Activated CD8-positive, alpha-beta memory T cell treated with anti-CD3 and anti-CD28 coated beads, Interleukin-2, amount 50 U/mL, for 24 hours (primary cell): Measurements from ENCODE around the gene C10orf90.

ENCODE experiments used
- DNase-seq: peaks from one replicate; pipeline ENCODE4 v3.0.0-alpha.2; 2020; ENCODE audit errors: extremely low read depth

C10orf90 gene

DNA sequence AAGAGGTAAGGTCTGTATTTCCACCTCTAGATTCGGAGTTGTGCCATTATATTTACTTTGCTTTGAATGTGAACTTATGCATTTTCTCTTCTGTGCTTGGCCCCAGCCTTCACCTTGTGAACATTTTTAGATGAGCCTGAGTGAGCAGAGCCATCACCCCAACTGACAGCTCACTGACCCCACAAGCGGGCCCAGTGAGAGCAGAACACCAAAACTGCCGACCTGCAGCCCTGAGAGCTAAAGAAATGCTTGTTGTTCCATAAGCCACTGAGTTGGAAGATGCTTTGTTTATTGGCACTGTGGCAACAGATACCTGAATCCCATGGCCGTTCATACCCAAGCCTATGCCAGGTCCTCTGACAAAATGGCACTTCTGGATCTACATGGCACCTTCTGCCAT lies 37.8 kb downstream of the C10orf90 start:
- no peak for DNase-seq

DNA sequence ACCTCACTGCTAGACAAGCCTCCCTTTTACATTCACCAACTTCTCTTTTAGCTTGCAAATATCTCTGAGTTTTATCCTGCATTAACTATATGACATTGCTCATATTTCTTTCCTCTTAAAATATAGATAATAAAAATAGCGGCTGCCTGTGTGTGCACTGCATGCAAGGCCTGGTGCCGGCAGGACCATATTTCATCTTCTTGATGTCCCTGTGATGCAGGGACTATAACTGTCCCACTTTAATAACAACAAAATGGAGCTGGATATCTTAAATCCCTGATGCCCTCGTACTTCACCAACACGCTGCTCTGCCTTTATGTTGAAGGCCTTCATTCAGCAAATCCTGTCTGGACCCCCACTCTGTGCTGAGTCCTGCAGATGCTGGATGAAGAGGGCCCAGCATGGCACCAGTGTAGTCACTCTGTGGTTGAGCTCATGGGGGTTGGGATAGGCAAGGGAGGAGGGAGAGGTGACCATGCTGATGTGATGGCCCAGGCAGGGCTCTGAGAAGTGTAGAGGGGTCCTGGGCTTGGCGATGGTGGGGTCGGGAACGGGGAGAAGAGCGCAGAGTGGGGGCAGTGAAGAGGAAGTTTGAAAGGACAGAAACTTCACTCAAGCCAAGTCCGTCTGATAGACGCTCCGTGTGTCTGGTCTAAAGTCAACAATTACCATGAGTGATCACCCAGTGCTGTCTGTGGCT lies 40.4 kb downstream of the C10orf90 start:
- DNase-seq, result no peak

DNA sequence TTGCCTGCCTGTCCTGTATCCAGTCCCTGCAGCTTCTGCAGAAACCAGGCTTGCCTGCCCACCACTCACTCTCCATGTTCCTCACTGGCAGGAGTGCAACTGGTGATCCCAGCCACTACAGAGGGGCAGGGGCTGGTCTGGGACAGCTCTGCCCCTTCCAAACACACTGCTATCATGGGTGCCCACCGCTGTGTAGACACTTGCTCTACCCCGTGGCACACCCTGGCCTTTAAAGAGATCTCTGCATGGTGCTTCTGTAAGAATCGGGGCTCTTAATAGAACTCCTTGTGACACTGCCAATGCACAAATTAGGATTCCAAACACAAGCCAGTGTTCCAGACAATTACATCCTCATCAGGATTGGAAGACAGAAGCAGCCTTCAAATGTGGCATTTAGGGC lies 41.7 kb downstream of the C10orf90 start:
- DNase-seq, result no peak

DNA sequence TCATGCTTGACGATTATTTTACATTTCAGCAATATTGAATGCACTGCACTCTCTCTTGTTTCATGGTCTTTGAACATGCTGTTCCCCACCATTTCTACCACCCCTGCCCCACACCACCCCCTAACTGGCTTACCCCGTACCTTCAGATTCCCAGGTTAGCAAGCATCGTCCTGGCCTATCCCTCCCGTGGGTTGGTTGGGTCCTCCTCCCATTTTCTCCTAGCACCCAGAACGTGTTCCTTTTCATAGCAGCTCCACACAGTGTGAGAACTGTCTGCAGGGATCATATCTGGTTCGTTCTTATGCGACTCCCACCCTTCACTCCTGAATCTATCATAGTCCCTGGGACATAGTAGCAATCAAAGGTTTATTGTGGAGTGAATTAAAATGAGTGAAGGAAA lies 48.6 kb downstream of the C10orf90 start:
- no peak for DNase-seq

DNA sequence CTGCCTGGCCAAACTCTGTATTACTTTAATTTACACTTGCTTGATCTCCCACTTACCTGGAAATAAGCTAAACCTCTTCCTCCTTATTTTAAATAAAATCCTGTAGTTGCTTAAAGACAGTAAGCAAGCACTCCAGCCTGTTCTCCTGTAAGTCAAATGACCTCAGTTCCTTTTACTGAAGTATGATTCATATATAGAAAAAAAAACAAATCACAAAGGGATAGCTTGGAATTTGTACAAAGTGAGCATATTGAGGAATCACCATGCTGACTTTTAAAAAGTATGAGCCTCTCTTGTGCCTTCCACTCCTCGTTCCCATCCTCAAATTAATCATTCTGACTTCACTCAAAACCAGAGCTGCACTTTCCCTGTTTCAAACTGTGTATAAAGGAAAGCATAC lies 52.0 kb downstream of the C10orf90 start:
- no peak for DNase-seq

DNA sequence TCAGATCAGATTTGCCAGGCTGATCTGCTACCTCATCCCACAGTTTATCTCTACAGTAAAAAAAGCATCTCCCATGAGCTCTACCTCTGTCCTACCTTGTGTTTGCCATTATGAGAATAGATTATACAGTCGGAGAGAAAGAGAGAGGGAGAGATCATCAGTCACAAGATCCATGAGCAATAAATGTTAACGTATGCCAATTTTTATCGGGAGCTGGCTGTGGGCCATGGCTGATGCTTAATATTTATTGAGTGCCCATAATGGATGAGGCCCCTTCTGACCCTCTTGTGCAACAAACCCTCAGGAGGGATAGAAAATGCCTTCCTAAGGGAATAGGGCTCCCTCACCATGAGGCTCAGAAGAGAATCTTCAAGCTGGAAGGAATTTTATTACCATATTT lies 52.8 kb downstream of the C10orf90 start:
- no peak for DNase-seq

DNA sequence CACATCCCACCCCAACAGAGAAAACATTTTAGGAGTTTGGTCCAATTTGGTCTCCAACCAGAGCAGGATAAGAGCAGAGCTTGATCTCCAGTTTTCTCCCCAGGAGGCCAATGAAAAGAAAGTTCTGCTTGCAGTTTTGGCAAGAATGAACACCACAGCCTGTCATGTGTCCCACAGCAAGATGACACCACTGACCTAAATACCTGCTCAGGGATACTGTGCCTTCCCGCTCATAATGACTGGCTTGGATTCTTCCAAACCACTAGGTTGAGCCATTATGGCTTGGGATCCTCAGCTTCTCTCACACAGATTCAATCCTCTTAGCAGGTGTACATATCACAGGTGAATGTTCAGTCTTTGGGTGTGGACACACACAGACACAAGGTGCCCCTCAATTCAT lies 53.3 kb downstream of the C10orf90 start:
- no peak for DNase-seq

DNA sequence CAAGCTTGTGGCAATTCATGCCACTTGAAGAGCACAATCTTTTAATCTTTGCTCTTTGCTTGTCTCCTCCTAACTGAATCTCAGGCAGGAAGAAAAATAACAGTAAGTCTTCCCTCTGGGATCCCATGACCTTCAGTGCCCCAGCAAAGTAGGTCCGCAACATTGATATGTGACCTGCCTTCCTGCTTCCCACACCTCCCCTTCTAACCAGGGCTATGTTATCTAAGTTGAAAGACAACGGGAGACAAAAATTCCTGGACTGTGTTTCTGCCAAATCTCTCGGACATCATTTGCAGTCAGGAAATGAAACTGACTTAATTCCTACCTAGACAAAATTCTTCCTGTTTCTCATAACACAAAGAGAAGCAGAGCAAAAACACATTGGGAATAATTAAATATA lies 53.8 kb downstream of the C10orf90 start:
- DNase-seq, result no peak

DNA sequence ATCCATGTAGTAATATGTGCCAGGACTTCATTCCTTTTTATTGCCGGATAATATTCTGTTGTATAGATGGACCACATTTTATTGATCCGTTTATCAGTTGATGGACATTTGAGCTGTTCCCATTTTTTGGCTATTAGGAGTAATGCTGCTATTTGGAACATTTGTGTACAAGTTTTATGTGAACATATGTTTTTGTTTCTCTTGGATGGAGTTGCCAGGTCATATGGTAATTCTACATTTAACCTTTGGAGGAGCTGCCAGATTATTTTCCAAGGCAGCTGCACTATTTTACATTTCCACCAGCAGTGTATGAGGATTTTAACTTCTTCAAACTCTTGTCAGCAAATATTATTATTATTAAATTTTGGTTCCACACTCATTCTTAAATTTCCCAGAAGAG lies 59.2 kb downstream of the C10orf90 start:
- no peak for DNase-seq

DNA sequence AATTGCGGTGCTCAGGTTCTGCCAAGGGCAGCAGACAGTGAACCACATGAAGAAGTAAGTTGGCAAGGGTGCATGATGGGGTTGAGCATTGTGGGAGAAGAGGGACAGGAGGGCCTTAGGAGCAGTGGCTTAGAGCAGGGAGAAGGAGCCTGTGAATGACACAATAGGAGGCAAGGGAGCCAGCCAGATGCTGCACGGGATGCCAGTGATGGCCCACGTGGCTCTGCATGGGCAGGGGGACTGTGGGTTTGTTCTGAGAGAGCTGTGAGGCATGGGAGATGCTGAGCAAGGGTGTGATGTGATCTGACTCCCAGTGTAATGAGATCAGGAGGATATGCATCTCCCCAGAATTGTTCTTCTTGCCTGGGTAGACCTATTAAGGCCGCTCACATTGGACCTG lies 60.9 kb downstream of the C10orf90 start:
- no peak for DNase-seq

DNA sequence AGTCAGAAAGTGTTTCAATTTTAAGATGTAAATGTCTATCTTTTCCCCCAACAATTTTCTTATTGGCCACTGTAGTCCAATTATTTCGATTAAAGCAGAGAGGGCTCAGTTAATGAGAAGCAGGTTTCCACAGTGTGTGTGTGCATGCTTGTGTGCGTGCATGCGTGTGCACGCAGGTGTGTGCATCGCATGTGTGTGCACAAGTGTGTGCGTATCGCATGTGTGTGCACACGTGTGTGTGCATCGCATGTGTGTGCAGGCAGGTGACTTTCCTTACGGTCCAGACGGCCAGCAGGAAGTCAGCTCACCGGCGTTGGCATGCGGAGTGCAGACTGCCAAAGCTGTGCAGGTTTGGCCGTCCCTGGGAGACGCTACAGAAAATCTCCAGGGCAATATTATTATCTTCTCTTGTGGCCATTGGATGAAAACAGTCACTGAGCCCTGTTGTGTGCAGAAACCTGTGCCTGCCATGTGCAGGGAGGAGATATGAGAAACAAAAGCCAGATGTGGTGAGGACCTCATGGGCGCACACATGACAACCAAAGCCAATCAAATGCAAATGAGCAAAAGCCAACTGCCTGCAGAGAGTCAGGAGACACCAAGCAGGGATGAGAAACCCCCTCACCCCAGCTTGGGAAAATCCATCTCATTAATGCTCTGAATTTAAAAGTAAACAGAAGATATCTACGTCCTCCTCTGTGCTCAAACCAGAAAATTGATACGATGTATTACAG lies 70.4 kb downstream of the C10orf90 start:
- DNase-seq, result no peak

DNA sequence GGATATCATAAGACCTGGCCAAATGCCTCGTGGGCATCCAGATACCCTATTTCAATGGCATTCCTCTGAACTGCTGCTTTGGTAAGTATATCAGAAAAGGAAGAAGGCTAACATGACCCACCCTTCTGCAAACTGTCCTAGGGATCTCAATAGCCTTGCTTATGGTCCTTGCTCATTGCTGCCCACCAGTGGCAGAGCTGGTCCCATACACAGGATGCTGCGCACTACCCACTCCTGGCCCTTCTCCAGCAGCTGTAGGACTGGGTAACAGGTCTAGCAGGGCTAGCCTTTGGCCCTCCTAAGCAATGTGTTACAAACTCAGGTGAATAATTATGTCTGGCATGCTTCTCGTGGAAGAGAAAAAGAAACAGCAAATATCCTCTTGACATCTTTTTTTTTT lies 72.5 kb downstream of the C10orf90 start:
- DNase-seq, result no peak

DNA sequence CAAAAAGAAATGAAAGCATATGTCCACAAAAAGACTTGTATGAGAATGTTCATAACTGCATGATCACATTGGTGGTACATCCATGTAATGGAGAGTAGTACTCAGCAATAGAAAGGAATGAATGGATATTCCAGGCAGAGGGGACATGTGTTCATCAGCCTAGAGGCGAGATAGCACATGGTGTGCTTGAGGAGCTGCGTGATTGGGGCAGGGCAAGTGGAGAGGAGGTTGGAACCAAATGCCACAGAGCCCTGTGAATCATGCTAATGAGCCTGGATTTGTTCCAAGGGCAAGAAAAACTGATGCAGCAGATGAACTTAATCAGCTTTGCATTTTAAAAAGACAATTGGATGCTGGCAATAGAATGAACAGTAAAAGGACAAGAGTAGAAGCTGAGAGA lies 73.3 kb downstream of the C10orf90 start:
- no peak for DNase-seq

DNA sequence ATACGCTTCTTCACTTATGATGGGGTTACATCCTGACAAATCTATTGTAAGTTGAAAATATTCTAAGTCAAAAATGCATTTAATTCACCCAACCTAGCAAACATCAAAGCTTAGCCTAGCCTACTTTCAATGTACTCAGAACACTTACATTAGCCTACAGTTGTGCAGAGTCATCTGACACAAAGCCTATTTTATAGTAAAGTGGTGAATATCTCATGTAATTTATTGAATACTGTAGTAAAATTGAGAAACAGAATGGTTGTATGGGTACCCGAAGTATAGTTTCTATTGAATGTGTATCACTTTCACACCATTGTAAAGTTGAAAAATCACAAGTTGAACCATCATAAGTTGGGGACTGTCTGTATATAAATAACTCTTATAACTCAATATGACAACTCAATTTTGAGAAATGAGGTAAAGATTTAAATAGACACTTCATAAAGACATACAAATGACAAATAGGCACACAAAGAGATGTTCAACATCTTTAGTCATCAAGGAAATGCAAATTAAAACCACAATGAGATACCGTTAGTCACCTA lies 73.9 kb downstream of the C10orf90 start:
- DNase-seq, result no peak

DNA sequence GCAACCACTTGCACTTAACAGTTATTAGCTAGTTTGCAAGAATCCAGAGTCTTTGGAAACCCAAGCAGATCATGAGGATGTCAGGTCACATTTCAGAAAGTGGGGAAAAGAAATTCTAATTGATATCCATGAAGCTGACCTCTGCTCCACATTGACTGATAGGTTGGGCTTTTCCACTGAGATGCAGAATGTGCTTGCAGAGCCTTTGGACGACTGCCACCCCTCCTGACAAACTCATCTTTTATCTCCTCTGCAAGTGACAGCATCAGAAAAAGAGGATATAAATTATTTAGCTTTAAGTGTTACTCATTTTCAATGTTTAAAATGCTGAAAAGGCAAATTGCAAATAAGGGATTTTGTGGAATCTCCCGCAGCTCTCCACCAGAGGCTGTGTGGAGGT lies 75.3 kb downstream of the C10orf90 start:
- no peak for DNase-seq

DNA sequence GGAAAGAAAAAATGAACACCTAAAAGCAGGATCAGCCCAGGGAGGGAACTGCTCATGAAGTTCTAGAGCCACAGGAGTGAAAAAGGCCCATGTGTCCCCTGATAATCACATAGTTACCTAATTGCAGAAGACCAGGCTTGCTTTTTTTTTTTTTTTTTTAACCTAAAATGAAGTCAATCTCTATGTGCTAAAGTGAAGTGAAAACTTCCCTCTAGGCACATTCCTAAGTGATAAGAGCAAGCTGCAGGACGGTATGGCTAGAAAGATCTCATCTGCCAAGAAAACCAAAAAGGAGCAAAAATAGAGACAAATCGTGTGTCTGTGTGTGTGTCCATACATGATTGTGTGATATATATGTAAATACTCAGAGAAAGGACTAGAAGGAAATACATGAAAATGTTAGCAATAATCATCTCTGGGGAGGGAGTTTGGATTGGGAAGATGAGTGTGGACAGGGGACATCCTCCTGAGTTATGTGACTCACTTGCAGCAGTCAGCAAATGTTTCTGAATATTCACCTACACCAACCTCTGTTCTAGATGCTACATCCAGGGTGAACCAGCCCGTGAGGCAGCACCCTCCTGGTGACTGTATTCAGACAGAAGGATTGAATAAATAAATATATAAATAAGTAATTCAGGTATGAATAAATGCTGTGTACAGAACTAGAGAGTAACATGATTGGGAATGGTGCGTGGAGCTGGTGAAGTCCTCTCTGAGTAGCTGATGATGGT lies 76.4 kb downstream of the C10orf90 start:
- DNase-seq, result no peak

DNA sequence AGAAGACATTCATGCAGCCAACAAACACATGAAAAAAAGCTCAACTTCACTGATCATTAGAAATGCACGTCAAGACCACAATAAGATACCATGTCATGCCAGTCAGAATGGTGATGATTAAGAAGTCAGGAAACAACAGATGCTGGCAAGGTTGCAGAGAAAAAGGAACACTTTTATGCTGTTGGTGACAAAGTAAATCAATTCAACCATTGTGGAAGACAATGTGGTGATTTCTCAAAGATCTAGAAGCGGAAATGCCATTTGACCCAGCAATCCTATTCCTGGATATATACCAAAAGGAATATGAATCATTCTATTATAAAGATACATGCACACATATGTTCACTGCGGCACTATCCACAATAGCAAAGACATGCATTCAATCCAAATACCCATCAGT lies 77.6 kb downstream of the C10orf90 start:
- no peak for DNase-seq

DNA sequence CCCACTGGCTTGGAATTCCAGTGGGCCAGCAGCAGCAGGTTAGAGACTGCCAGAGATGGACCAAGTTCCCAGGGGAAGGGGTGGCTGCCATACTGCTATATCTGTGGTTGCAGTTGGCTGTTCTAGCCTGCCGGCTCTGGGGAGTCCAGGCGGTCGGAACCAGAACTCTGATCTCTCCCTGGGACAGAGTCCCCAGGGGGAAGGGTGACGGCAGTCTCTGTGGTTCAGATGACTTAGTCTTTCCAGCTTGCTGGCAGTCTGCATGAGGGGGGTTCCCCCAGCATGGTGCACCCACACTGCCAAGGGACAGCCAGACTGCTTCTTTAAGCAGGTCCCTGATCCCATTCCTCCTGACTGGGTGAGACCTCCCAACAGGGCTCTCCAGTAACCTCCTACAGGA lies 82.5 kb downstream of the C10orf90 start:
- no peak for DNase-seq

DNA sequence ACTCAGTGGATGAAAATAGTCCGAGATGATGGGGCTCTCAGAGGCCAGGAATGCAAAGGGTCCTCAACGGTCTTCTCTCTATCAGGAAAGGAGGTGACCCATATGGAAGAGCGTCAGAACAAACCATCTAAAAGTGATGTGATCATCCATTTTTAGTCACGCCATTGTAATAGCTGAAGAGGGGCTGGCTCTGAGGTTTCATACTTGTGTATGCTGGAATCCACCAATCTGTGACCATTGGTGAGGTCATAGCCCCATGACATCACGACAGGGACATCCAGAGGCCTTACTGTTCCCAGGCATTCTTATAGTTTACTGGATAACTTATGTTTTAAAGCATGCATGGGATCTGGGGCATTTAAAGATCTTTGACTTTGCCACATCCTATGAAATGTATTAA lies 83.6 kb downstream of the C10orf90 start:
- DNase-seq, result no peak

DNA sequence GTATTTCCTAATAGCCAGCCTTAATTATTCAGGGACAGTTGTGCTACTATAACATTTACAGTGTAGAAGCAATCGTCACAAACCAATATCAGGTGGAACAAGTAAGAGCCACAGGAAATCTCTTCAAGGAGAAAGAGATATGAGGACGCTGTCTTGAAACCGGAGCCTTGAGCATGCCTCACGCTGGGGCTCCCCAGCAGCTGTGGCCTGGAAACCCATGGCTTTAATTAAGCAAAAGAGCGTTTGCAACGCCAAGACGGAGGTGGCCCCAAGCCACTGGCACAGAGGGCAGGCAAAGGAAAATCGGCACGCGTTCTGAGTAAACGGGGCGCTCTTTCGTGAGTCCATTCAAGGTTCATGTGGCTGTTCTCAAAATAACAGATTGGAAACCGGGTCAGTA lies 84.4 kb downstream of the C10orf90 start:
- DNase-seq, result no peak

DNA sequence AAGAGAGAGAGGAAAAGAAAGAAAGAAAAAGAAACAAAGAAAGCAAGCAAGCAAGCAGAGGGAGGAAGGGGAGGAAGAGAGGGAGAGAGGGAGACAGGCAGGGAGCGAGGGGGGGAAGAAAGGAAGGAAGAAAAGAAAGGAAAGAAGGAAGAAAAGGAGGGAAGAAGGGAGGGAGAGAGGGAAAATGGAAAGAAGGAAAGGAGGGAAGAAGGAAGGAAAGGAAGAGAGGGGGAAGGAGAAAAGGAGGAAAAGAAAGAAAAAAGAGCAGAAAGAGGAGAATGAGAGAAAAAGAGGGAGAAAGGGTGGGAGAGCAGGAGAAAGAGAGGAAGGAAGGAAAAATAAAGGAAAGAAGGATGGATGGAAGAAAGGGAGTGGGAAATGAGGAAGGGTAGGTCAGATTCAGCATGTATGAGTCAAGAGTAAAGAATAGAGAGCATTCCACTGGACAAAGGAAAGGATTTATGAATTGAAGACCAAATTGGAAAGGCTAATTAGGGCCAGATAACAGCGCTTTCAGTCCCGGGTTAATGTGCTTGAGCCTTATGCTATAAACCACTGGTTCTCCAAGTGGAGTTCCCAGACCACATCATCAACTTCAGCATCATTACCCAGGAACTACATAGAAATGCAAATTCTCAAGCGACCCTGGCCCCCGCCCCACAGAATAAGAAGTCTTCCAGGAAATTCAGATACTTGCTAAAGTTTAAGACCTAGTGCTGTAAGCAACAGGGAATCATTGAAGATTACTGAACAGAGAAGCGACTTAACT lies 85.1 kb downstream of the C10orf90 start:
- DNase-seq, result no peak

DNA sequence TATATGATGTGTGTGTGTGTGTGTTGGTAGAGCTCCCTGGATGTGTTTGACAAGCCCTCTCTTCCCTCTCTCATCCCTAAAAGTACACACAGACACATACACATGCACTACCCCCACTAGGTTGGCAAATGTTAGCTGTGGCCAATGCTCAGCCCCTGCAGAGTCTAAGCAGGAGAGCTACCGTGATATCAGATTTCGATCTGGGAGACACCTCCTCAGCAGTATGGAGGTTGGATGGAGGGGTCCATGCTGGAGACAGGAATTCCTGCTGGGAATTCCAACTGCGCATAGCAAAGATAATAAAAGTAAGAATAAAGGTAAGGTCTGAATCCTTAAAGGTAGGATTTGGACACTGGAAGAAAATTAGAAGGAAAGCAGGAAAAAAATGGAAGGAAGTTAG lies 85.7 kb downstream of the C10orf90 start:
- DNase-seq, result no peak
